H9 (cell line): ENCODE results near the gene MROH2A. TPM values are rescaled to one million over a fixed set of nuclear protein-coding genes. Genes with fewer than 3 reads are reported as not detected.

Source experiments
- DNase-seq: peaks from one replicate; pipeline ENCODE4 v3.0.0-alpha.2; 2017
- H2AFZ ChIP-seq: one replicate; pipeline ENCODE4 v1.6.1; 2013; ENCODE audit warnings: mild to moderate bottlenecking, low read length, control low read depth, moderate library complexity
- H2AK5ac ChIP-seq: 2 replicates; pipeline ENCODE4 v1.6.1; 2013; ENCODE audit warnings: low read length, control low read depth, mixed read lengths; ENCODE audit not compliant: insufficient read length
- H2BK120ac ChIP-seq: one replicate; pipeline ENCODE4 v1.6.1; 2013; ENCODE audit warnings: low read depth, mild to moderate bottlenecking, low read length, control low read depth, inconsistent platforms; ENCODE audit not compliant: poor library complexity, severe bottlenecking
- H2BK12ac ChIP-seq: 2 replicates; pipeline ENCODE4 v1.6.1; 2013; ENCODE audit warnings: low read length, control low read depth, mixed read lengths, low read depth; ENCODE audit not compliant: insufficient read length
- H2BK15ac ChIP-seq: 2 replicates; pipeline ENCODE4 v1.6.1; 2013; ENCODE audit warnings: low read depth, low read length, control low read depth
- H2BK20ac ChIP-seq: one replicate; pipeline ENCODE4 v1.6.1; 2013; ENCODE audit warnings: low read depth, mild to moderate bottlenecking, low read length, control low read depth, inconsistent platforms; ENCODE audit not compliant: poor library complexity, severe bottlenecking
- H2BK5ac ChIP-seq: 2 replicates; pipeline ENCODE4 v1.6.1; 2013; ENCODE audit warnings: low read length, control low read depth, mixed read lengths; ENCODE audit not compliant: insufficient read length
- H3K14ac ChIP-seq: 2 replicates; pipeline ENCODE4 v1.6.1; 2013; ENCODE audit warnings: low read length, control low read depth; ENCODE audit not compliant: insufficient read depth
- H3K18ac ChIP-seq: 2 replicates; pipeline ENCODE4 v1.6.1; 2013; ENCODE audit warnings: low read depth, mild to moderate bottlenecking, mixed read lengths, low read length, control low read depth; ENCODE audit not compliant: insufficient read length
- H3K23ac ChIP-seq: 2 replicates; pipeline ENCODE4 v1.6.1; 2013; ENCODE audit warnings: low read length, control low read depth, mixed read lengths, low read depth; ENCODE audit not compliant: insufficient read length
- H3K23me2 ChIP-seq: 2 replicates; pipeline ENCODE4 v1.6.1; 2013; ENCODE audit warnings: low read depth, mild to moderate bottlenecking, mixed read lengths, low read length, control low read depth; ENCODE audit not compliant: insufficient read length, poor library complexity, severe bottlenecking
- H3K27ac ChIP-seq: 2 replicates; pipeline ENCODE4 v1.5.1; 2013; ENCODE audit warnings: low read length, control low read depth, mixed read lengths, low read depth; ENCODE audit not compliant: insufficient read length
- H3K27me3 ChIP-seq: 2 replicates; pipeline ENCODE4 v1.6.1; 2013; ENCODE audit warnings: low read length, control low read depth, inconsistent platforms; ENCODE audit not compliant: insufficient read depth
- H3K4ac ChIP-seq: 2 replicates; pipeline ENCODE4 v1.6.1; 2013; ENCODE audit warnings: low read depth, mild to moderate bottlenecking, control low read depth, inconsistent platforms, low read length, moderate library complexity
- H3K4me1 ChIP-seq: 2 replicates; pipeline ENCODE4 v1.6.1; 2013; ENCODE audit warnings: low read length, control low read depth, inconsistent platforms; ENCODE audit not compliant: insufficient read depth
- H3K4me2 ChIP-seq: 2 replicates; pipeline ENCODE4 v1.6.1; 2013; ENCODE audit warnings: low read length, control low read depth, mixed read lengths; ENCODE audit not compliant: insufficient read length, insufficient read depth
- H3K56ac ChIP-seq: 2 replicates; pipeline ENCODE4 v1.6.1; 2013; ENCODE audit warnings: low read depth, mild to moderate bottlenecking, mixed read lengths, low read length, control low read depth; ENCODE audit not compliant: insufficient read length
- H3K79me1 ChIP-seq: 2 replicates; pipeline ENCODE4 v1.6.1; 2013; ENCODE audit warnings: low read depth, mild to moderate bottlenecking, moderate library complexity, low read length, control low read depth, inconsistent platforms; ENCODE audit not compliant: insufficient read depth, poor library complexity, severe bottlenecking
- H3K79me2 ChIP-seq: 2 replicates; pipeline ENCODE4 v1.6.1; 2013; ENCODE audit warnings: low read length, control low read depth, inconsistent platforms; ENCODE audit not compliant: insufficient read depth
- H3K9ac ChIP-seq: 2 replicates; pipeline ENCODE4 v1.6.1; 2013; ENCODE audit warnings: low read length, control low read depth, mixed read lengths; ENCODE audit not compliant: insufficient read length; ENCODE audit errors: extremely low read depth
- H3K9me3 ChIP-seq: one replicate; pipeline ENCODE4 v1.6.1; 2013; ENCODE audit warnings: low read depth, low read length, inconsistent platforms; ENCODE audit not compliant: control insufficient read depth
- H3T11ph ChIP-seq: one replicate; pipeline ENCODE4 v1.6.1; 2013; ENCODE audit warnings: mild to moderate bottlenecking, low read length, control low read depth, inconsistent platforms
- H4K20me1 ChIP-seq: one replicate; pipeline ENCODE4 v1.6.1; 2013; ENCODE audit not compliant: control insufficient read depth, insufficient read length, insufficient read depth
- H4K5ac ChIP-seq: 2 replicates; pipeline ENCODE4 v1.6.1; 2013; ENCODE audit warnings: low read depth, mild to moderate bottlenecking, mixed read lengths, low read length, control low read depth; ENCODE audit not compliant: insufficient read length
- H4K8ac ChIP-seq: replicated peaks from 2 replicates; pipeline ENCODE4 v1.6.1; 2013; ENCODE audit warnings: low read length, control low read depth, mixed read lengths, low read depth; ENCODE audit not compliant: insufficient read length
- H4K91ac ChIP-seq: 2 replicates; pipeline ENCODE4 v1.6.1; 2013; ENCODE audit warnings: low read depth, mild to moderate bottlenecking, moderate library complexity, mixed read lengths, low read length, control low read depth; ENCODE audit not compliant: insufficient read length
- H3K27ac Mint-ChIP-seq, 3 experiments: 2 replicates in 2 of 3; 3 replicates in 1 of 3; pipeline ENCODE4 v1.8.0; 2020 to 2021; ENCODE audit warnings: mixed read lengths in 3 of 3, mild to moderate bottlenecking in 1 of 3, moderate library complexity in 1 of 3
- H3K27me3 Mint-ChIP-seq: 2 replicates; pipeline ENCODE4 v1.8.0; 2021; ENCODE audit warnings: low read depth, mild to moderate bottlenecking, moderate library complexity, mixed read lengths
- H3K36me3 Mint-ChIP-seq, 3 experiments: 2 replicates in 2 of 3; 3 replicates in 1 of 3; pipeline ENCODE4 v1.8.0; 2020 to 2021; ENCODE audit warnings: low read depth in 3 of 3, mixed read lengths in 3 of 3; ENCODE audit not compliant: insufficient read depth in 1 of 3
- H3K4me1 Mint-ChIP-seq, 2 experiments: 2 replicates each; pipeline ENCODE4 v1.8.0; 2020; ENCODE audit warnings: mixed read lengths in 2 of 2
- H3K4me3 Mint-ChIP-seq, 2 experiments: 2 replicates in 1 of 2; 3 replicates in 1 of 2; pipeline ENCODE4 v1.8.0; 2020 to 2021; ENCODE audit warnings: mild to moderate bottlenecking in 2 of 2, mixed read lengths in 2 of 2, moderate library complexity in 1 of 2
- H3K9me3 Mint-ChIP-seq, 2 experiments: 2 replicates in 1 of 2; 3 replicates in 1 of 2; pipeline ENCODE4 v1.8.0; 2020; ENCODE audit warnings: mild to moderate bottlenecking in 2 of 2, mixed read lengths in 2 of 2, moderate library complexity in 1 of 2
- CTCF ChIP-seq: fragments of 200-600 bp; sonication (generic); conservative IDR thresholded peaks from 3 replicates; pipeline ENCODE4 v1.8.0; 2021; ENCODE audit warnings: antibody characterized with exemption, mild to moderate bottlenecking
- WGBS: extraction: QIAGEN DNeasy Blood & Tissue Kit; methylation state at CpG from one replicate; pipeline ENCODE4 v1.1.7; 2013; ENCODE audit warnings: missing lambda C conversion rate, low lambda C conversion rate, mixed read lengths; ENCODE audit not compliant: insufficient read length; ENCODE audit errors: extremely low coverage; 5-methylcytosine and 5-hydroxymethylcytosine counted together
- total RNA-seq: library from RNA; stranded (reverse); gene quantifications from 2 replicates; pipeline ENCODE4 v1.2.1, GENCODE V29; 2021

The MROH2A gene
- total RNA-seq, 1 experiment from 2014 or later, result not detected

DNA sequence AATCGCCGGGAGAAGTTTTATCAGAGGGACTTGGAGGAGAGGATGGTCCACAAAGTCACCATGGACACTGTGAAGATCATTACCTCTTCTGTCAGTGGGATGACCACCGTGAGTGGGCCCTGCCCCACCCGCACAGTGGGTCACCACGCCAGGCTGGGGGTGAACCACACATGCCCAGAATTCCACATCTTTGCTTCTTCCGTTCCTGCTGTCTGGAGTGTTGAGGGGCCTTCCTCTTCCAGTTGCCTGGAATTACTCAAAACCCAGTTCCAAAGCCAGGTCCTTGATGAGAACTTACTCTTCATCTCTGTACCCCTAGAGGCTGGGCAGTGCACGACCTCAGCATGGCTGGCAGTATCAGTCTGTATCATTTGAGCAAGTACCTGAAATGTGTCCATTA is 22.1 kb downstream of the MROH2A start:
- H3K4me3 Mint-ChIP-seq, result no peak overlapping the region
- H3K4me1 Mint-ChIP-seq, result peaks cover 2 to 4% of the 10 kb centered on the region in 2 experiments; a peak in 3 of 4 replicates
- H3K27me3 Mint-ChIP-seq, result peaks cover 17% of the 10 kb centered on the region
- H3K9me3 Mint-ChIP-seq, result peaks cover 14 to 21% of the 10 kb centered on the region in 2 experiments
- Histone ChIP-seq H2BK120ac (no peak overlapping the region), H2BK12ac (no peak overlapping the region), H3K4me1 (no peaks in the 10 kb centered on the region), H3K27me3 (no peaks in the 10 kb centered on the region), H3K27ac (no peak overlapping the region), H3K4ac (no peak overlapping the region), H2AFZ (no peak overlapping the region), H4K91ac (no peak overlapping the region), H3K9me3 (no peaks in the 10 kb centered on the region), H2BK5ac (no peak overlapping the region), H2AK5ac (no peak overlapping the region), H3K14ac (no peak overlapping the region), H3K18ac (no peak overlapping the region), H3K9ac (no peak overlapping the region), H3T11ph (no peak overlapping the region), H4K8ac (no peak overlapping the region), H3K79me1 (no peaks in the 10 kb centered on the region), H3K79me2 (no peaks in the 10 kb centered on the region), H3K23me2 (no peaks in the 10 kb centered on the region), H4K20me1 (no peaks in the 10 kb centered on the region), H3K4me2 (no peak overlapping the region), H3K56ac (no peak overlapping the region), H4K5ac (no peak overlapping the region), H2BK20ac (no peak overlapping the region), H3K23ac (no peak overlapping the region), H2BK15ac (no peak overlapping the region)
- no CpG with 5 or more reads among the region's 7 CpGs for WGBS
- no peak for DNase-seq
- no peak for TF ChIP-seq CTCF
- peaks cover 0 to 5% (median 4%) of the 10 kb centered on the region in 3 experiments; a peak in 2 of 7 replicates for H3K36me3 Mint-ChIP-seq
- no peak overlapping the region for H3K27ac Mint-ChIP-seq
